GM12878 (cell line): ENCODE results near the gene TSPEAR. TPM values are rescaled to one million over a fixed set of nuclear protein-coding genes. Genes with fewer than 3 reads are reported as not detected.

Experiments
- ATAC-seq: fragments of 200-7000 bp; cut with Tn5 transposase; 3 replicates; pipeline ENCODE4 v1.9.1; 2020; ENCODE audit warnings: mild to moderate bottlenecking, moderate library complexity
- BruUV-seq: library from RNA; stranded (reverse); fragments of 400-500 nt; replicated peaks from 2 replicates; lab custom pipeline; 2021; lab: Mats Ljungman, UMichigan
- CTCF ChIA-PET: fragments of 300-600 bp; sonication (Branson Sonifier 250); formaldehyde crosslinking; extraction: SDS; loops from one replicate; lab custom pipeline; 2021; ENCODE audit warnings: inconsistent platforms; lab: Yijun Ruan, JAX
- POLR2A ChIA-PET: fragments of 350-600 bp; formaldehyde crosslinking; extraction: SDS; loops from one replicate; lab custom pipeline; 2021; ENCODE audit warnings: inconsistent platforms; lab: Charles Lee
- RAD21 ChIA-PET: fragments of 300-600 bp; sonication (Branson Sonifier 250); formaldehyde crosslinking; loops from one replicate; lab custom pipeline; 2023; ENCODE audit warnings: antibody characterized with exemption; ENCODE audit not compliant: unreplicated experiment; lab: Charles Lee
- SMC1A ChIA-PET: fragments of 300-600 bp; sonication (Branson Sonifier 250); formaldehyde crosslinking; loops from one replicate; lab custom pipeline; 2023; ENCODE audit not compliant: unreplicated experiment, uncharacterized antibody; lab: Charles Lee
- DNase-seq: peaks from one replicate; pipeline ENCODE4 v3.0.0-alpha.2; 2011; ENCODE audit warnings: low read depth, low spot score
- FAIRE-seq: peaks from 3 replicates; lab custom pipeline; 2011; peaks lifted over from hg19 to GRCh38; lab: Jason Lieb, UNC
- H2AFZ ChIP-seq: 2 replicates; pipeline ENCODE4 v1.6.0; 2011; ENCODE audit warnings: low read depth, low read length, control low read depth; ENCODE audit not compliant: control insufficient read depth
- H3K27ac ChIP-seq: 2 replicates; pipeline ENCODE4 v1.5.1; 2011; ENCODE audit warnings: control low read depth; ENCODE audit not compliant: control insufficient read depth, insufficient read depth
- H3K27me3 ChIP-seq, 2 experiments: replicated peaks in 1 of 2; 2 replicates each; pipeline versions ENCODE4 v1.6.0 to v1.6.1; 2011; ENCODE audit warnings: low read length in 1 of 2; ENCODE audit not compliant: control insufficient read depth in 2 of 2, insufficient read depth in 2 of 2
- H3K36me3 ChIP-seq, 2 experiments: 2 replicates each; pipeline ENCODE4 v1.5.1; 2011; ENCODE audit warnings: low read length in 1 of 2; ENCODE audit not compliant: control insufficient read depth in 2 of 2, insufficient read depth in 2 of 2
- H3K4me1 ChIP-seq: 2 replicates; pipeline ENCODE4 v1.6.1; 2011; ENCODE audit warnings: mild to moderate bottlenecking, low read length, moderate library complexity, mixed read lengths; ENCODE audit not compliant: control insufficient read depth, insufficient read depth
- H3K4me2 ChIP-seq: 2 replicates; pipeline ENCODE4 v1.6.0; 2011; ENCODE audit warnings: control low read depth; ENCODE audit not compliant: control insufficient read depth, insufficient read depth
- H3K4me3 ChIP-seq: fragments of 200-600 bp; sonication (generic); 2 replicates; pipeline ENCODE4 v1.5.1; 2016
- H3K79me2 ChIP-seq: 2 replicates; pipeline ENCODE4 v1.6.0; 2011; ENCODE audit warnings: low read length; ENCODE audit not compliant: control insufficient read depth, insufficient read depth
- H3K9ac ChIP-seq: 2 replicates; pipeline ENCODE4 v1.8.0; 2011; ENCODE audit warnings: low read length, control low read depth, mixed read lengths; ENCODE audit not compliant: control insufficient read depth, insufficient read depth
- H3K9me3 ChIP-seq: replicated peaks from 3 replicates; pipeline ENCODE4 v1.5.1; 2011; ENCODE audit warnings: mild to moderate bottlenecking, low read length; ENCODE audit not compliant: control insufficient read depth, insufficient read depth
- H4K20me1 ChIP-seq: 2 replicates; pipeline ENCODE4 v1.6.0; 2011; ENCODE audit not compliant: control insufficient read depth, insufficient read depth
- ATF7 ChIP-seq: fragments of 450-650 bp; IDR thresholded peaks from 2 replicates; pipeline ENCODE4 v1.6.1; 2016; ENCODE audit warnings: low read depth, mild to moderate bottlenecking
- BCL11A ChIP-seq: IDR thresholded peaks from 2 replicates; pipeline ENCODE4 v1.6.1; 2011; ENCODE audit warnings: low read depth, low read length
- BCLAF1 ChIP-seq: fragments of 450-650 bp; IDR thresholded peaks from 2 replicates; pipeline ENCODE4 v1.6.1; 2017; ENCODE audit warnings: antibody characterized with exemption, mild to moderate bottlenecking, moderate library complexity
- BRCA1 ChIP-seq: IDR thresholded peaks from 2 replicates; pipeline ENCODE4 v1.6.1; 2011; ENCODE audit warnings: low read depth, low read length, improper control_type of control experiment
- CBFB ChIP-seq: IDR thresholded peaks from 2 replicates; pipeline ENCODE4 v1.6.1; 2016; ENCODE audit warnings: antibody characterized with exemption, low read depth
- CBX5 ChIP-seq: sonication (generic); IDR thresholded peaks from 2 replicates; pipeline ENCODE4 v1.6.1; 2016; ENCODE audit warnings: low read depth, moderate library complexity, mild to moderate bottlenecking, inconsistent platforms
- CEBPB ChIP-seq, 2 experiments: fragments of 150-350 bp in 1 of 2; IDR thresholded peaks; 2 replicates each; pipeline ENCODE4 v1.6.1; 2012 to 2014; ENCODE audit warnings: low read depth in 2 of 2, low read length in 2 of 2, borderline replicate concordance in 1 of 2, inconsistent platforms in 1 of 2
- NR2F1 ChIP-seq: fragments of 450-650 bp; conservative IDR thresholded peaks from 2 replicates; pipeline ENCODE4 v1.6.1; 2017; ENCODE audit warnings: mild to moderate bottlenecking
- PKNOX1 ChIP-seq: fragments of 450-650 bp; IDR thresholded peaks from 2 replicates; pipeline ENCODE4 v1.6.1; 2016; ENCODE audit warnings: mild to moderate bottlenecking
- RAD51 ChIP-seq: fragments of 450-650 bp; IDR thresholded peaks from 2 replicates; pipeline ENCODE4 v1.6.1; 2016; ENCODE audit warnings: moderate library complexity, mild to moderate bottlenecking, inconsistent platforms
- RB1 ChIP-seq: fragments of 450-650 bp; formaldehyde crosslinking; IDR thresholded peaks from 2 replicates; pipeline ENCODE4 v1.6.1; 2017; ENCODE audit warnings: mild to moderate bottlenecking, borderline replicate concordance
- RCOR1 ChIP-seq: conservative IDR thresholded peaks from 2 replicates; pipeline ENCODE4 v1.6.1; 2012; ENCODE audit warnings: low read depth, low read length, improper control_type of control experiment
- ZNF24 ChIP-seq: fragments of 450-650 bp; IDR thresholded peaks from 2 replicates; pipeline ENCODE4 v1.6.1; 2017; ENCODE audit warnings: antibody characterized with exemption, mild to moderate bottlenecking
- ZNF274 ChIP-seq: IDR thresholded peaks from one replicate; pipeline ENCODE4 v1.8.0; 2011; ENCODE audit not compliant: insufficient read length, insufficient read depth
- WGBS: methylation state at CpG from one replicate; pipeline ENCODE4 v1.1.6; 2016; ENCODE audit warnings: low lambda C conversion rate; ENCODE audit not compliant: insufficient replicate concordance, insufficient coverage; ENCODE audit errors: missing lambda C conversion rate; 5-methylcytosine and 5-hydroxymethylcytosine counted together
- in situ Hi-C: fragments of 300-500 bp; cut with MboI; formaldehyde crosslinking; loops from 9 replicates; pipeline ENCODE4 v1.14.3; 2018; ENCODE audit warnings: mixed read lengths
- intact Hi-C: fragments of 100-400 bp; cut with micrococcal nuclease; formaldehyde crosslinking; loops from one replicate; pipeline ENCODE4 v1.14.2; 2022; ENCODE audit not compliant: unreplicated experiment
- polyA plus RNA-seq, 11 experiments: library from polyadenylated mRNA; depleted of rRNA in 4 of 11; unstranded in 6 of 11; stranded (reverse) in 5 of 11; fragments of >200 nt; fragmentation: Nextera tagmentation in 4 of 11; fragmentation: Illumina TruSeq in 1 of 11; extraction: Ambion mirVana in 4 of 11; extraction: Trizol in 1 of 11; gene quantifications; 1 replicate in 1 of 11; 2 replicates in 10 of 11; pipeline versions ENCODE4 v1.2.1 to v1.2.3, GENCODE V29; 2011 to 2016; ENCODE audit warnings: inconsistent platforms in 2 of 11, missing spikeins in 2 of 11, low read depth in 1 of 11
- total RNA-seq, 4 experiments: library from RNA; depleted of rRNA in 3 of 4; stranded (reverse); fragments of >200 nt in 3 of 4; fragmentation: Illumina TruSeq in 1 of 4; extraction: Trizol in 1 of 4; gene quantifications; 2 replicates each; pipeline versions ENCODE4 v1.2.1 to v1.2.3, GENCODE V29; 2013 to 2021
- TF ChIP-seq, protein P1 (sequence below): fragments of 450-650 bp; IDR thresholded peaks from 2 replicates; pipeline ENCODE4 v1.6.1; 2017; ENCODE audit warnings: mild to moderate bottlenecking
- TF ChIP-seq, protein P2 (sequence below): fragments of 150-350 bp; IDR thresholded peaks from 2 replicates; pipeline ENCODE4 v1.6.1; 2014; ENCODE audit warnings: mild to moderate bottlenecking, low read depth, low read length

The TSPEAR gene
- total and polyA plus RNA-seq, 10 of the 15 experiments (the other 5 are each of a cell fraction or from before 2014, with no cell fraction given): not detected

- TF ChIP-seq NR2F1: no peak
- no peak for TF ChIP-seq ZNF274
- TF ChIP-seq, protein P1, sequence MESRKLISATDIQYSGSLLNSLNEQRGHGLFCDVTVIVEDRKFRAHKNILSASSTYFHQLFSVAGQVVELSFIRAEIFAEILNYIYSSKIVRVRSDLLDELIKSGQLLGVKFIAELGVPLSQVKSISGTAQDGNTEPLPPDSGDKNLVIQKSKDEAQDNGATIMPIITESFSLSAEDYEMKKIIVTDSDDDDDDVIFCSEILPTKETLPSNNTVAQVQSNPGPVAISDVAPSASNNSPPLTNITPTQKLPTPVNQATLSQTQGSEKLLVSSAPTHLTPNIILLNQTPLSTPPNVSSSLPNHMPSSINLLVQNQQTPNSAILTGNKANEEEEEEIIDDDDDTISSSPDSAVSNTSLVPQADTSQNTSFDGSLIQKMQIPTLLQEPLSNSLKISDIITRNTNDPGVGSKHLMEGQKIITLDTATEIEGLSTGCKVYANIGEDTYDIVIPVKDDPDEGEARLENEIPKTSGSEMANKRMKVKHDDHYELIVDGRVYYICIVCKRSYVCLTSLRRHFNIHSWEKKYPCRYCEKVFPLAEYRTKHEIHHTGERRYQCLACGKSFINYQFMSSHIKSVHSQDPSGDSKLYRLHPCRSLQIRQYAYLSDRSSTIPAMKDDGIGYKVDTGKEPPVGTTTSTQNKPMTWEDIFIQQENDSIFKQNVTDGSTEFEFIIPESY: no peak
- TF ChIP-seq ATF7: no peak
- TF ChIP-seq ZNF24: no peak
- no peak for TF ChIP-seq BCLAF1
- TF ChIP-seq CBX5: no peak
- no peak for TF ChIP-seq CBFB
Observed at GRCh38 chr21:44544566-44544965, 166.8 kb downstream of the TSPEAR start (continued).

DNA sequence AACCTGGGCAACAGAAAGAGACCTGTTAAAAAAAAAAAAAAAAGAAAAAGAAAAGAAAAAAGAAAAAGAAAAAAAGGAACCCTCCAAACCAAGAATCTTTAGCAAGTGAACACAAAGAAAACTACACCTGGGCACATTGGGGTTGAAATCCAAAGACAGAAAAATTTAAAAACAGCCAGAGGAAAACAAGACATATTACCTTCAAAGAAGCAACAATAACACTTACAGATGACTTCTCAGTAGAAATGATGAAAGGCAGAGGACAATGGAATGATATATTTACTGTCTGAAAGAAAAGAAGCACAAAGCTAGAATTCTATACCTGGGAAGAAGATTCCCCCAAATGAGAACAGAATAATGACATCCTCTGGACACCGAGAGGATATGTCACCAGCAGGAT is 168.7 kb downstream of the TSPEAR start:
- SMC1A ChIA-PET: no interaction called here
- intact Hi-C loops: no loop called here
- no peaks in the 10 kb centered on the region for H3K79me2 ChIP-seq
- POLR2A ChIA-PET: no interaction called here
- H3K4me2 ChIP-seq: no peak overlapping the region
- in situ Hi-C loops: no loop called here
- no TSS peak for BruUV-seq
- no peak overlapping the region for H3K4me3 ChIP-seq
- no peak overlapping the region for H2AFZ ChIP-seq
- H3K27ac ChIP-seq: no peak overlapping the region
- no peak for DNase-seq
- FAIRE-seq: no peak
- ATAC-seq: no peak
- H3K36me3 ChIP-seq: no peaks in the 10 kb centered on the region
- 0% methylated on average over 1 of the region's 1 CpG for WGBS
- CTCF ChIA-PET: no interaction called here
- H3K9me3 ChIP-seq: no peaks in the 10 kb centered on the region; the same call in 2 of the 3 replicates
- H4K20me1 ChIP-seq: no peaks in the 10 kb centered on the region
- H3K9ac ChIP-seq: no peak overlapping the region
- H3K4me1 ChIP-seq: no peaks in the 10 kb centered on the region
- no peaks in the 10 kb centered on the region for H3K27me3 ChIP-seq
- RAD21 ChIA-PET: no interaction called here
- no peak for TF ChIP-seq BRCA1
- TF ChIP-seq BCL11A: no peak
- no peak for TF ChIP-seq RB1
- no peak for TF ChIP-seq RCOR1
- TF ChIP-seq PKNOX1: no peak
- TF ChIP-seq, protein P2, sequence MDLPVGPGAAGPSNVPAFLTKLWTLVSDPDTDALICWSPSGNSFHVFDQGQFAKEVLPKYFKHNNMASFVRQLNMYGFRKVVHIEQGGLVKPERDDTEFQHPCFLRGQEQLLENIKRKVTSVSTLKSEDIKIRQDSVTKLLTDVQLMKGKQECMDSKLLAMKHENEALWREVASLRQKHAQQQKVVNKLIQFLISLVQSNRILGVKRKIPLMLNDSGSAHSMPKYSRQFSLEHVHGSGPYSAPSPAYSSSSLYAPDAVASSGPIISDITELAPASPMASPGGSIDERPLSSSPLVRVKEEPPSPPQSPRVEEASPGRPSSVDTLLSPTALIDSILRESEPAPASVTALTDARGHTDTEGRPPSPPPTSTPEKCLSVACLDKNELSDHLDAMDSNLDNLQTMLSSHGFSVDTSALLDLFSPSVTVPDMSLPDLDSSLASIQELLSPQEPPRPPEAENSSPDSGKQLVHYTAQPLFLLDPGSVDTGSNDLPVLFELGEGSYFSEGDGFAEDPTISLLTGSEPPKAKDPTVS: no peak
- no peak for TF ChIP-seq RAD51
- TF ChIP-seq CEBPB (IDR thresholded peaks at IDR 0.05; ENCODE audit: borderline replicate concordance in 1 of 2, low read depth in 2 of 2, low read length in 2 of 2): no peak
